Astrocyte (in vitro differentiated cells and primary cell): ENCODE data around the gene CA4. TPM values are rescaled to one million over a fixed set of nuclear protein-coding genes. Genes with fewer than 3 reads are reported as not detected.
"Not testable (repeated sequence)": the region's sequence is repeated elsewhere in the genome, so short reads cannot be mapped to it uniquely, and the experiment has no call there.

Experiments
- DNase-seq: peaks from one replicate; pipeline ENCODE4 v3.0.0-alpha.2; 2010; ENCODE audit warnings: low read depth
- FAIRE-seq: peaks from 2 replicates; lab custom pipeline; 2011; peaks lifted over from hg19 to GRCh38; lab: Jason Lieb, UNC
- H2AFZ ChIP-seq: 2 replicates; pipeline ENCODE4 v1.6.0; 2012; ENCODE audit warnings: low read depth, low read length, inconsistent platforms
- H3K27ac ChIP-seq: 2 replicates; pipeline ENCODE4 v1.5.1; 2011; ENCODE audit warnings: low read depth, low read length, inconsistent platforms
- H3K27me3 ChIP-seq: 2 replicates; pipeline ENCODE4 v1.6.0; 2011; ENCODE audit warnings: low read length, inconsistent platforms; ENCODE audit not compliant: insufficient read depth
- H3K36me3 ChIP-seq: 2 replicates; pipeline ENCODE4 v1.5.1; 2011; ENCODE audit warnings: low read length, inconsistent platforms; ENCODE audit not compliant: insufficient read depth
- H3K4me1 ChIP-seq: 2 replicates; pipeline ENCODE4 v1.5.1; 2011; ENCODE audit warnings: low read length, inconsistent platforms; ENCODE audit not compliant: insufficient read depth
- H3K4me2 ChIP-seq: 2 replicates; pipeline ENCODE4 v1.6.0; 2012; ENCODE audit warnings: low read length, inconsistent platforms
- H3K4me3 ChIP-seq: 2 replicates; pipeline ENCODE4 v1.5.1; 2011; ENCODE audit warnings: low read depth, mild to moderate bottlenecking, low read length, inconsistent platforms; ENCODE audit not compliant: insufficient read depth
- H3K79me2 ChIP-seq: 2 replicates; pipeline ENCODE4 v1.6.0; 2012; ENCODE audit warnings: mild to moderate bottlenecking, low read length, inconsistent platforms; ENCODE audit not compliant: insufficient read depth
- H3K9ac ChIP-seq: 2 replicates; pipeline ENCODE4 v1.6.0; 2012; ENCODE audit warnings: mild to moderate bottlenecking, low read length, inconsistent platforms
- H3K9me3 ChIP-seq: 2 replicates; pipeline ENCODE4 v1.5.1; 2012; ENCODE audit warnings: low read depth, mild to moderate bottlenecking, low read length, inconsistent platforms; ENCODE audit not compliant: insufficient read depth
- H4K20me1 ChIP-seq: 2 replicates; pipeline ENCODE4 v1.6.0; 2012; ENCODE audit warnings: low read length, inconsistent platforms; ENCODE audit not compliant: insufficient read depth
- H3K27ac Mint-ChIP-seq: one replicate; pipeline ENCODE4 v1.8.0; 2021; ENCODE audit warnings: mild to moderate bottlenecking, mixed read lengths; ENCODE audit not compliant: unreplicated experiment
- H3K27me3 Mint-ChIP-seq: one replicate; pipeline ENCODE4 v1.8.0; 2021; ENCODE audit warnings: low read depth, mixed read lengths; ENCODE audit not compliant: unreplicated experiment
- H3K36me3 Mint-ChIP-seq: one replicate; pipeline ENCODE4 v1.8.0; 2021; ENCODE audit warnings: low read depth, mixed read lengths; ENCODE audit not compliant: unreplicated experiment
- H3K4me1 Mint-ChIP-seq: one replicate; pipeline ENCODE4 v1.8.0; 2021; ENCODE audit warnings: low read depth, mixed read lengths; ENCODE audit not compliant: unreplicated experiment
- H3K4me3 Mint-ChIP-seq: one replicate; pipeline ENCODE4 v1.8.0; 2021; ENCODE audit warnings: mild to moderate bottlenecking, moderate library complexity, mixed read lengths; ENCODE audit not compliant: unreplicated experiment
- H3K9me3 Mint-ChIP-seq: one replicate; pipeline ENCODE4 v1.8.0; 2021; ENCODE audit warnings: mild to moderate bottlenecking, mixed read lengths; ENCODE audit not compliant: unreplicated experiment
- total RNA-seq: library from RNA; stranded (reverse); gene quantifications from 2 replicates; pipeline ENCODE4 v1.2.1, GENCODE V29; 2021

Gene CA4
- total RNA-seq, 1 donor from 2014 or later, result not detected

DNA sequence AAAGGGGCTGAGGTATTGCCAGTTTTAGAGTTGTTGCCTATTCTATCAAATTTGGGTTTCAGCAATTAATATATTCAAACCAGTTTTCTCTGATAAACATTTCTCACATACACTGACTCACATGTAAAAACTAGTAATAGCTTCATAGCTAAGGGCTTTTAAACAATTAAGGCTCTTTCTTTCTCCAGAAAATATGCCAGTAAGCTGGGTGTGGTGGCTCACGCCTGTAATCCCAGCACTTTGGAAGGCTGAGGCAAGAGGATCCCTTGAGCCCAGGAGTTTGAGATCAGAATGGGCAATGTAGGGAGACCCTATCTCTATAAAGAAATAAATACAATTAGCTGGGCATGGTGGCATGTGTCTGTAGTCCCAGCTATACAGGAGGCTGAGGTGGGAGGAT is 48.9 kb downstream of the CA4 start:
- not testable (repeated sequence) for H3K27ac Mint-ChIP-seq, H3K79me2 ChIP-seq, H3K4me3 ChIP-seq, FAIRE-seq, H3K9me3 Mint-ChIP-seq, H3K27me3 ChIP-seq, DNase-seq, H3K9ac ChIP-seq, H3K9me3 ChIP-seq, H3K27ac ChIP-seq, H2AFZ ChIP-seq, H3K4me3 Mint-ChIP-seq, H3K27me3 Mint-ChIP-seq, H3K4me2 ChIP-seq, H4K20me1 ChIP-seq, H3K4me1 Mint-ChIP-seq, H3K4me1 ChIP-seq
- H3K36me3 Mint-ChIP-seq, result peaks cover 10% of the 10 kb centered on the region
- H3K36me3 ChIP-seq, result peaks cover 10% of the 10 kb centered on the region

GRCh38 chr17:60205782-60206181 is 56.0 kb downstream of the CA4 start:
- not testable (repeated sequence) for DNase-seq, H3K9me3 Mint-ChIP-seq, H3K9ac ChIP-seq, H3K27me3 Mint-ChIP-seq, H3K27ac ChIP-seq, H3K9me3 ChIP-seq, H3K4me3 Mint-ChIP-seq, H3K4me1 ChIP-seq, H3K4me3 ChIP-seq, H2AFZ ChIP-seq, H3K4me2 ChIP-seq, FAIRE-seq, H3K36me3 ChIP-seq, H3K36me3 Mint-ChIP-seq, H3K27me3 ChIP-seq, H4K20me1 ChIP-seq, H3K4me1 Mint-ChIP-seq, H3K79me2 ChIP-seq, H3K27ac Mint-ChIP-seq

- H3K4me3 ChIP-seq, H3K36me3 ChIP-seq, H3K4me3 Mint-ChIP-seq, H3K27me3 ChIP-seq, H2AFZ ChIP-seq, H3K9me3 ChIP-seq, H3K27ac ChIP-seq, H3K27me3 Mint-ChIP-seq, FAIRE-seq, H4K20me1 ChIP-seq, H3K4me2 ChIP-seq, H3K79me2 ChIP-seq, H3K4me1 ChIP-seq, DNase-seq, H3K9me3 Mint-ChIP-seq, H3K27ac Mint-ChIP-seq, H3K9ac ChIP-seq, H3K4me1 Mint-ChIP-seq, H3K36me3 Mint-ChIP-seq: not testable (repeated sequence)
Measured at GRCh38 chr17:60208302-60208701, 58.5 kb downstream of the CA4 start.

Other genes starting within 250 kb of the CA4 start
- gene RNFT1, start 185.2 kb upstream of the CA4 start, total RNA-seq, result 18.0 and 18.7 TPM in 2 replicates
- 14.9 and 21.7 TPM in 2 replicates for gene HEATR6, start 71.1 kb upstream of the CA4 start, total RNA-seq
- gene USP32, start 242.2 kb downstream of the CA4 start, total RNA-seq, result 36.8 and 40.2 TPM in 2 replicates